ENCODE results near the gene GRIN2C.
A peak's percentile ranks its signal among the peaks of the same experiment; 100 is the strongest.

The GRIN2C gene

DNA sequence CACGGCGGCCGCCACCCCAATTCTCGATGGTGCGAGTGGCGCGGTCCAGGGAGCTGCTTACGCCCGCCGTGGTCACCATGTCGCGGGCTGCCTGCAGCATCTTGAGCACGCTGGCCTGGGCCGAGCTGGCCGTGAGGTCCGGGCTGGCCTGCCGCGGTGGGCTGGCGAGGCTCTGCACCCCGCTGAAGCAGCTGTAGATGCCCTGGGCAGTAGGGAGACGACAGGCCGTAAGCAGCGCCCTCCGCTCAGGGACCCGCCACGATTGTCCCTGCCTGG is 16.4 kb downstream of the GRIN2C start:
- no peak overlapping the region for H3K4me3 ChIP-seq (ENCODE audit: low read depth, low read length)
- no peak for DNase-seq (ENCODE audit: low read depth)

DNA sequence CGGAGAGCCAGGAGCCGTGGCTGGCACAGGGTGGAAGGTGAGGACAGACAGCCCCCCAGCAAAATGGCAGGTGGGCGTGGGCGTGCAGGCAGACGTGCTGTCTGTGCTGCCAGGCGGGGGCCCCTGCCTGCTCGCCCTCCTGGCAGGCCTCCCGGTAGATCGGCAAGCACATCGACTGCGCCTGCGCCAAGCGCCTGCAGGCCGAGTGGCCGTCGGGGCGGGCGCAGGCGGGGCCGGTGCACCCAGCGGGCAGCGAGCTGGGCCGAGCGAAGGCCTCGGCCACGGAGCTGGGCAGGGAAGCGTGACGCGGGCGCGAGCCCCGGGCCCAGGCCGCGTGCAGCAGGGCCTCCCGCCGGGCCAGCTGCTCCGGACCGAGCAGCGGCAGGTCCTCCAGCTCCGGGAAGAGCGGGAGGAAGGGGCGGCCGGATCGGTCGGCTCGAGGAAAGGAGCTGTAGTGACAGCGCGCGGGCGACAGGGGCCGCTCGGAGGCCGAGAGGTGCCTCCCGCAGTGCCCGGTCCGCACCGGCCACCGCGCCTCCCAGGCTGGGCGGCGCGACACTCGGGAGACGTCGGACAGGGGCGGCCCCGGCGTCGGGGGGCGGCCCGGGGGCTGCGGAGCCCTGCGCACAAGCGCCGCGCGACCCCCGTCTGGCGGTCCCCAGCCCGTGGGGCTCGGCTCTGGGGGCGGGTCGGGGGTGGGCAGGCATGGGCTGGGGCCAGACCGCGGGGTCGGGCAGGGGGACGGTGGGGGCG is 16.9 kb downstream of the GRIN2C start:
- peak; percentile 66 for DNase-seq (ENCODE audit: low read depth)
- TF ChIP-seq, protein P1, sequence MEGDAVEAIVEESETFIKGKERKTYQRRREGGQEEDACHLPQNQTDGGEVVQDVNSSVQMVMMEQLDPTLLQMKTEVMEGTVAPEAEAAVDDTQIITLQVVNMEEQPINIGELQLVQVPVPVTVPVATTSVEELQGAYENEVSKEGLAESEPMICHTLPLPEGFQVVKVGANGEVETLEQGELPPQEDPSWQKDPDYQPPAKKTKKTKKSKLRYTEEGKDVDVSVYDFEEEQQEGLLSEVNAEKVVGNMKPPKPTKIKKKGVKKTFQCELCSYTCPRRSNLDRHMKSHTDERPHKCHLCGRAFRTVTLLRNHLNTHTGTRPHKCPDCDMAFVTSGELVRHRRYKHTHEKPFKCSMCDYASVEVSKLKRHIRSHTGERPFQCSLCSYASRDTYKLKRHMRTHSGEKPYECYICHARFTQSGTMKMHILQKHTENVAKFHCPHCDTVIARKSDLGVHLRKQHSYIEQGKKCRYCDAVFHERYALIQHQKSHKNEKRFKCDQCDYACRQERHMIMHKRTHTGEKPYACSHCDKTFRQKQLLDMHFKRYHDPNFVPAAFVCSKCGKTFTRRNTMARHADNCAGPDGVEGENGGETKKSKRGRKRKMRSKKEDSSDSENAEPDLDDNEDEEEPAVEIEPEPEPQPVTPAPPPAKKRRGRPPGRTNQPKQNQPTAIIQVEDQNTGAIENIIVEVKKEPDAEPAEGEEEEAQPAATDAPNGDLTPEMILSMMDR (conservative IDR thresholded peaks at IDR 0.05; ENCODE audit: low read depth, low read length): peak; percentile 42
- H3K4me3 ChIP-seq (ENCODE audit: low read depth, low read length): peak overlapping the region; percentile 39

More for the DNA sequence above, 16.4 kb downstream of the GRIN2C start:
- TF ChIP-seq, protein P1 (conservative IDR thresholded peaks at IDR 0.05; ENCODE audit: low read depth, low read length): no peak

DNA sequence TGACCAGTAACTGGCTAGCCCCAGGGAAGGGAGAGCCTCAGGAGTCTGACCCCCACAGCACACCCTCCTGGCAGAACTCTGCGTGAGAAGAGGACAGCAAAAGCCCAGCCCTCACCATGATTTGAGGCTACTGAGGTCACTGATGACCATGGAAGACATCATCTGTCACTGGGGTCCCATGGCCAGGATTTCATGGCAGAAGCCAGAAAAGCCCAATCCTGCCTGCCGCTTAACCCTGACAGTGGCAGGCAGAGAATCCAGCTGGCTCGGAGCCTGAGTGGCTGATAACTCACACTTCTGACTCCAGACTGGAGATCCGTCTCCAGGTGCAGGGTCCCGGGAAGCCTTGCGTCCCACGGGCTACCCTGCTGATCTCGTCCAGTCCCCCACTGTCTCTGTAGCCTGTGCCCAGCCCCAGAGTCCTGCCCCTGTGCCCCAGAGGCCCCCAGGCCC is 17.5 kb downstream of the GRIN2C start:
- peak overlapping the region; percentile 22 for H3K4me3 ChIP-seq (ENCODE audit: low read depth, low read length)

DNA sequence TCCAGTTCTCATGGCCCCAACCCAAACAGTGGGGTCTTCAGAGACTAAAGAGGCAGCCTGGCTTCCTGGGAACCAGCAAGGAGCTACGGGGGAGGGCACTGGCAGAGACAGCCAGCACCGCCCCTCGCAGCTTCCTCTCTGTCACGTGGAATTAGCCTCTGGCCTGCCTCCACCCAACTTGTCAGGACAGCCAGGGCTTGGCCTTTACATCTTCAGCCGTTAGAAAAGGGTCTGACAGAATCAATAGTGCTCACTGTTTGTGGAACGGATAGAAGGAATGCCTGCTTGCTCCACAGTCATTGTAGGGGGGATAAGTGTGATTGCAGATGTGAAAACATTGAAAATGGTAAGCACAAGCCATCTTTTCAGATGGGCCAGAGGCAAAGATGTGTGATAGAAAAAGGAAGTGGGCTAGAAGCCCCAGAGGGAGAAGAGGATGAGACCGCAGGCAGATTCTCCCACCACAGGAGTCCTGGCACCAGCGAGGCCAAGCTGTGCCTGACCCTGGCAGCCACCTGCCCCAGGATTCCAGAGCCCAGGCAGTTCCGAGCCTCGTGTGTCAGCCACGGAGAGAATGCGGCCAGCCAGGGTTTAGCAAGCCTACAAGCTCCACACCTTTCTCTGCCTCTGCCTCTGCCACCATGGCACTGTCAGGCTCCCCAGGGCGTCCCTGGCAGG is 18.6 kb downstream of the GRIN2C start:
- H3K4me3 ChIP-seq (ENCODE audit: low read depth, low read length): no peak overlapping the region
- DNase-seq (ENCODE audit: low read depth): peak; percentile 55
- TF ChIP-seq, protein P1 (conservative IDR thresholded peaks at IDR 0.05; ENCODE audit: low read depth, low read length): no peak

More for the DNA sequence above, 17.5 kb downstream of the GRIN2C start:
- no peak for DNase-seq (ENCODE audit: low read depth)
- TF ChIP-seq, protein P1 (conservative IDR thresholded peaks at IDR 0.05; ENCODE audit: low read depth, low read length): no peak

DNA sequence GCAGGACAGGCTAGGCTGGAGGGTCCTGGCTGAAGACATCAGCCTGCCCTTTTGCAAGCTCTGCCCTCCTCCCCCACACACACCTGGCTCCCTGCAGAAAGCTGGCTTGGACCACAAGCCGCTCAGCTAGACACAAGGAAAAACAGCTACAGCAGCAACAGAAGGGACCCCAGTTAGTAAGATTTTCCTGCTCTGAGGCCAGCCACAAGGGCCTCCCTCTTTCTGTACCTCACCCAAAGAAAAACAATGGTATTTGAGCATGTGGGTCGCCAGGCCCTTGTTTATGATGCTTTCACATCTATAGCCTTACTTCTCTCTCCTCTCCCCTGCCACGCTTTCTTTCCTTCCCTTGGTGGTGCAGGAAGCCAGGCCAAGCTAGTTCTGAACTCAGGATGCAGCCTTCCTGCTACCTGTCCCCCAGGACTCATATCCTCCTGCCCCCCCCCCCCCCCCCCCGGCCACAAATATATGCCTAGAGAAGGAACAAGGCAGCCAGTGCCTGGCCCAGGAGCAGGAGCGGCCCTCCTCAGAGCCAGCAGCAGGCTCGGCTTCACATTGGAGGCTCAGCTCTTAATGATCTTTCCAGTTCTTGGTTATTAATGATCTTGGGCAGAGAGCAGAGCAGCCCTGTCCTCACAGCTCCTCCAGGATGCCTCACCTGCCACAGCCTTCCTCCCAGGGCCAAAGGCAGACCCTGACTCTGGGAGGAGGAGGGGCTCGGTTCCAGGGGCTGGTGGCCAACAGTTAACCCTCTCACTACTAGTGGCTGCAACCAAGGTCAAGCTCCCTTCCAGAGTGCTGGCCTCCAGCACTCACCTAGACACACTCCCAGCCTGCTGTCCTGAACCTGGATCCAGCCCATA is 19.5 kb downstream of the GRIN2C start:
- TF ChIP-seq, protein P1 (conservative IDR thresholded peaks at IDR 0.05; ENCODE audit: low read depth, low read length): no peak
- DNase-seq (ENCODE audit: low read depth): no peak
- no peak overlapping the region for H3K4me3 ChIP-seq (ENCODE audit: low read depth, low read length)

DNA sequence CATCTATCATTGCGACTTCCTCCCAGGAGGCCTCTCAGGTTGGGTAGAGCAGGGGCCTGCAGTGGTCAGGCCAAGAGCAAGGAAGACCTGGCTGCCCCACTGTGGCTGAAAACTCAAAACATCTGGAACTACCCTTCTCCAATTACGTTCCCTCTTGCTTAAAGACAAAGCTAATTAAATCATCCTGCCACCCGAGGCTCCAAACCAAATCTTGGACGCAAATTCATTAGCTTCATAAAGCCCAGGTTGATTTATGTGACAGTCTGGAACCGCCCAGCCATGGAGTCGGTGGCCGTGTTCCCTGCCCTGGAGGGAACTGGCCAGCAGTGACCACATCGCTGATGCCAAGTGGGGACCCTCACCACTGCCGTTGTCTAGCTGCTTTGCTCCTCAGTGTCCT is 21.4 kb downstream of the GRIN2C start:
- TF ChIP-seq, protein P1 (conservative IDR thresholded peaks at IDR 0.05; ENCODE audit: low read depth, low read length): no peak
- DNase-seq (ENCODE audit: low read depth): no peak
- H3K4me3 ChIP-seq (ENCODE audit: low read depth, low read length): no peak overlapping the region
